ENCODE measurements around the gene PLXNB3. TPM values are rescaled to one million over a fixed set of nuclear protein-coding genes. Genes with fewer than 3 reads are reported as not detected.

Gene PLXNB3
- polyA plus RNA-seq, 1 donor from 2014 or later: 0.48 TPM

GRCh38 chrX:153778684-153779101 lies 14.6 kb downstream of the PLXNB3 start:
- Histone ChIP-seq H3K4me3 (ENCODE audit: low read length) (no peak overlapping the region), H2AFZ (ENCODE audit: low read depth, low read length) (no peak overlapping the region), H3K4me2 (ENCODE audit: low read length) (no peak overlapping the region), H3K36me3 (ENCODE audit: insufficient read depth, low read length) (no peaks in the 10 kb centered on the region), H3K79me2 (replicated peaks; ENCODE audit: insufficient read depth, low read length) (no peaks in the 10 kb centered on the region), H4K20me1 (ENCODE audit: insufficient read depth) (no peaks in the 10 kb centered on the region), H3F3A (ENCODE audit: insufficient read depth, low read length, poor library complexity, severe bottlenecking) (no peaks in the 10 kb centered on the region), H3K9me3 (ENCODE audit: low read length) (no peaks in the 10 kb centered on the region), H3K9ac (ENCODE audit: low read length) (no peak overlapping the region), H3K27me3 (ENCODE audit: insufficient read depth, low read depth, low read length) (no peaks in the 10 kb centered on the region), H3K9me2 (ENCODE audit: insufficient read depth, low read length) (no peaks in the 10 kb centered on the region), H3K27ac (ENCODE audit: low read length) (no peak overlapping the region)
- TF ChIP-seq EZH2 (IDR thresholded peaks at IDR 0.05; ENCODE audit: borderline replicate concordance, insufficient read depth, low read length, poor library complexity, severe bottlenecking) (no peak), MXI1 (conservative IDR thresholded peaks at IDR 0.05; ENCODE audit: poor library complexity, severe bottlenecking) (no peak), RAD21 (conservative IDR thresholded peaks at IDR 0.05) (no peak), TAF1 (IDR thresholded peaks at IDR 0.05; ENCODE audit: low read depth) (no peak), EP300 (conservative IDR thresholded peaks at IDR 0.05; ENCODE audit: poor library complexity, severe bottlenecking) (no peak), SMC3 (conservative IDR thresholded peaks at IDR 0.05; ENCODE audit: poor library complexity) (no peak)
- TF ChIP-seq, protein P1, sequence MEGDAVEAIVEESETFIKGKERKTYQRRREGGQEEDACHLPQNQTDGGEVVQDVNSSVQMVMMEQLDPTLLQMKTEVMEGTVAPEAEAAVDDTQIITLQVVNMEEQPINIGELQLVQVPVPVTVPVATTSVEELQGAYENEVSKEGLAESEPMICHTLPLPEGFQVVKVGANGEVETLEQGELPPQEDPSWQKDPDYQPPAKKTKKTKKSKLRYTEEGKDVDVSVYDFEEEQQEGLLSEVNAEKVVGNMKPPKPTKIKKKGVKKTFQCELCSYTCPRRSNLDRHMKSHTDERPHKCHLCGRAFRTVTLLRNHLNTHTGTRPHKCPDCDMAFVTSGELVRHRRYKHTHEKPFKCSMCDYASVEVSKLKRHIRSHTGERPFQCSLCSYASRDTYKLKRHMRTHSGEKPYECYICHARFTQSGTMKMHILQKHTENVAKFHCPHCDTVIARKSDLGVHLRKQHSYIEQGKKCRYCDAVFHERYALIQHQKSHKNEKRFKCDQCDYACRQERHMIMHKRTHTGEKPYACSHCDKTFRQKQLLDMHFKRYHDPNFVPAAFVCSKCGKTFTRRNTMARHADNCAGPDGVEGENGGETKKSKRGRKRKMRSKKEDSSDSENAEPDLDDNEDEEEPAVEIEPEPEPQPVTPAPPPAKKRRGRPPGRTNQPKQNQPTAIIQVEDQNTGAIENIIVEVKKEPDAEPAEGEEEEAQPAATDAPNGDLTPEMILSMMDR (IDR thresholded peaks at IDR 0.05; ENCODE audit: poor library complexity, severe bottlenecking): no peak

DNA sequence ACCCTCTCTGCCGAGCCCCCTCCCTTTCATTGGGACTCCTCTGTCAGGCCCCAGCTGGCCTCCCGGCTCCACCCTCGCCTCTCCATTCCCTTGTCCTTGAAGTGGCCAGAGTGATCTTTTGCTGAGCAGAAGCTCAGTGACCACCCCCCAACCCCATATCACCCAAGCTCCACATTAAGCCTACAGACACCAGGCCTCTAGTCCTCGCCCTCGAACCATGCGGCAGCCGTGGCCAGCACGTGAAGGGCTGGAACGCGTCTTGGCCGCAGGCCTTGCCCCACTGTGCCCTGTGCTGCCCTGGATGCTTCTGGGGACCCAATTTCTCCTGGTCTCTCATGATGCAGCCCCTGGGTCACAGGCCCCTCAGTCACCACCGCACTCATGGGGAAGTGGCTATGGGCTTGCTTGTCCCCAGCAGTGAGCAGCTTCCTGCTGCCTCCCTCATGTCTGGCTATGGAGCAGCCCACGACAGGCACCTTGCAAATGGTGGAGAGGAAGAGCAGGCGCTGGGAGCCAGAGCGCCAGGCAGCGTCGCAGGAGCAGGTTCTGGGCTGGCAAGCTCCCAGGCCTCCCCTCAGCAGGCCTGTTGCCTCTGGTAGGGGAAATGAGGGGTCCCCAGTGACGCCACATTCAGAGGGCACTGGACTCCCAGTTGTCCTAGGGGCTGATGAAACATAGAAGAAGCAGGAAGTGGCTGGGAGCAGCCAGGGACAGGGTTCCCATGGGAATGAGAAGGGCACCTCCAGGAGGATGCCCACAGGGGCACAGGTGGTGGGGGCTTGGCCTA lies 16.0 kb downstream of the PLXNB3 start:
- no peak overlapping the region for H3K4me3 ChIP-seq (ENCODE audit: low read length)
- no peaks in the 10 kb centered on the region for H3K9me2 ChIP-seq (ENCODE audit: insufficient read depth, low read length)
- no peak overlapping the region for H3K27ac ChIP-seq (ENCODE audit: low read length)
- H3K27me3 ChIP-seq (ENCODE audit: insufficient read depth, low read depth, low read length): no peaks in the 10 kb centered on the region
- H3K9me3 ChIP-seq (ENCODE audit: low read length): no peaks in the 10 kb centered on the region
- H3K79me2 ChIP-seq (replicated peaks; ENCODE audit: insufficient read depth, low read length): no peaks in the 10 kb centered on the region
- H3K36me3 ChIP-seq (ENCODE audit: insufficient read depth, low read length): no peaks in the 10 kb centered on the region
- no peaks in the 10 kb centered on the region for H3F3A ChIP-seq (ENCODE audit: insufficient read depth, low read length, poor library complexity, severe bottlenecking)
- no peak overlapping the region for H3K9ac ChIP-seq (ENCODE audit: low read length)
- no peaks in the 10 kb centered on the region for H4K20me1 ChIP-seq (ENCODE audit: insufficient read depth)
- H3K4me2 ChIP-seq (ENCODE audit: low read length): no peak overlapping the region
- TF ChIP-seq, protein P1 (IDR thresholded peaks at IDR 0.05; ENCODE audit: poor library complexity, severe bottlenecking): no peak
- TF ChIP-seq RAD21 (conservative IDR thresholded peaks at IDR 0.05): no peak
- TF ChIP-seq, protein P2, sequence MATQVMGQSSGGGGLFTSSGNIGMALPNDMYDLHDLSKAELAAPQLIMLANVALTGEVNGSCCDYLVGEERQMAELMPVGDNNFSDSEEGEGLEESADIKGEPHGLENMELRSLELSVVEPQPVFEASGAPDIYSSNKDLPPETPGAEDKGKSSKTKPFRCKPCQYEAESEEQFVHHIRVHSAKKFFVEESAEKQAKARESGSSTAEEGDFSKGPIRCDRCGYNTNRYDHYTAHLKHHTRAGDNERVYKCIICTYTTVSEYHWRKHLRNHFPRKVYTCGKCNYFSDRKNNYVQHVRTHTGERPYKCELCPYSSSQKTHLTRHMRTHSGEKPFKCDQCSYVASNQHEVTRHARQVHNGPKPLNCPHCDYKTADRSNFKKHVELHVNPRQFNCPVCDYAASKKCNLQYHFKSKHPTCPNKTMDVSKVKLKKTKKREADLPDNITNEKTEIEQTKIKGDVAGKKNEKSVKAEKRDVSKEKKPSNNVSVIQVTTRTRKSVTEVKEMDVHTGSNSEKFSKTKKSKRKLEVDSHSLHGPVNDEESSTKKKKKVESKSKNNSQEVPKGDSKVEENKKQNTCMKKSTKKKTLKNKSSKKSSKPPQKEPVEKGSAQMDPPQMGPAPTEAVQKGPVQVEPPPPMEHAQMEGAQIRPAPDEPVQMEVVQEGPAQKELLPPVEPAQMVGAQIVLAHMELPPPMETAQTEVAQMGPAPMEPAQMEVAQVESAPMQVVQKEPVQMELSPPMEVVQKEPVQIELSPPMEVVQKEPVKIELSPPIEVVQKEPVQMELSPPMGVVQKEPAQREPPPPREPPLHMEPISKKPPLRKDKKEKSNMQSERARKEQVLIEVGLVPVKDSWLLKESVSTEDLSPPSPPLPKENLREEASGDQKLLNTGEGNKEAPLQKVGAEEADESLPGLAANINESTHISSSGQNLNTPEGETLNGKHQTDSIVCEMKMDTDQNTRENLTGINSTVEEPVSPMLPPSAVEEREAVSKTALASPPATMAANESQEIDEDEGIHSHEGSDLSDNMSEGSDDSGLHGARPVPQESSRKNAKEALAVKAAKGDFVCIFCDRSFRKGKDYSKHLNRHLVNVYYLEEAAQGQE (IDR thresholded peaks at IDR 0.05; ENCODE audit: borderline replicate concordance): no peak
- no peak overlapping the region for H2AFZ ChIP-seq (ENCODE audit: low read depth, low read length)

Measured in neural cell (in vitro differentiated cells).